Glutamatergic neuron (in vitro differentiated cells): ENCODE results near the gene RALGAPA2. TPM values are rescaled to one million over a fixed set of nuclear protein-coding genes. Genes with fewer than 3 reads are reported as not detected.

Source experiments
- DNase-seq: peaks from one replicate; pipeline ENCODE4 v3.0.0; 2022
- H3K27ac Mint-ChIP-seq: one replicate; pipeline ENCODE4 v1.8.0; 2020; ENCODE audit warnings: mild to moderate bottlenecking, mixed read lengths, inconsistent platforms; ENCODE audit not compliant: unreplicated experiment
- H3K27me3 Mint-ChIP-seq: one replicate; pipeline ENCODE4 v1.8.0; 2020; ENCODE audit warnings: mild to moderate bottlenecking, moderate library complexity, mixed read lengths, inconsistent platforms; ENCODE audit not compliant: unreplicated experiment
- H3K36me3 Mint-ChIP-seq: one replicate; pipeline ENCODE4 v1.8.0; 2020; ENCODE audit warnings: mild to moderate bottlenecking, mixed read lengths, inconsistent platforms; ENCODE audit not compliant: unreplicated experiment
- H3K4me1 Mint-ChIP-seq: one replicate; pipeline ENCODE4 v1.8.0; 2020; ENCODE audit warnings: mild to moderate bottlenecking, low read depth, mixed read lengths, inconsistent platforms; ENCODE audit not compliant: unreplicated experiment
- H3K4me3 Mint-ChIP-seq: one replicate; pipeline ENCODE4 v1.8.0; 2020; ENCODE audit warnings: mild to moderate bottlenecking, mixed read lengths, inconsistent platforms; ENCODE audit not compliant: unreplicated experiment
- H3K9me3 Mint-ChIP-seq: one replicate; pipeline ENCODE4 v1.8.0; 2020; ENCODE audit warnings: mild to moderate bottlenecking, moderate library complexity, mixed read lengths, inconsistent platforms; ENCODE audit not compliant: unreplicated experiment
- CTCF ChIP-seq: fragments of 200-600 bp; sonication (generic); IDR thresholded peaks from one replicate; pipeline ENCODE4 v1.5.0; 2021; ENCODE audit not compliant: partially characterized antibody, unreplicated experiment
- total RNA-seq: library from RNA; stranded (reverse); fragmentation: NEBNext Ultra II Directional; extraction: Animal tissue kit (Norgen Biotek cat#: 25700); gene quantifications from one replicate; pipeline ENCODE4 v1.2.1, GENCODE V29; 2021; ENCODE audit not compliant: unreplicated experiment

RALGAPA2 gene
- total RNA-seq, 1 donor from 2014 or later, result 60.9 TPM

- Mint-ChIP-seq H3K27me3 (peaks cover 2% of the 10 kb centered on the region), H3K9me3 (peaks cover 1% of the 10 kb centered on the region), H3K4me1 (peaks cover 50% of the 10 kb centered on the region), H3K27ac (no peak overlapping the region), H3K36me3 (no peaks in the 10 kb centered on the region), H3K4me3 (no peak overlapping the region)
- no peak for TF ChIP-seq CTCF
- DNase-seq, result no peak
These were observed 272.7 kb downstream of the RALGAPA2 start for GRCh38 chr20:20439602-20440190.

- TF ChIP-seq CTCF, result no peak
- H3K4me1 Mint-ChIP-seq, result peaks cover 44% of the 10 kb centered on the region
- H3K27me3 Mint-ChIP-seq, result peaks cover 2% of the 10 kb centered on the region
- no peak overlapping the region for H3K4me3 Mint-ChIP-seq
- H3K27ac Mint-ChIP-seq, result peak overlapping the region; percentile 69
- peaks cover 2% of the 10 kb centered on the region for H3K9me3 Mint-ChIP-seq
- H3K36me3 Mint-ChIP-seq, result peaks cover 5% of the 10 kb centered on the region
- DNase-seq, result no peak
These were observed 275.1 kb downstream of the RALGAPA2 start for GRCh38 chr20:20437314-20437713.

- no peak for TF ChIP-seq CTCF
- peaks cover 44% of the 10 kb centered on the region for H3K4me1 Mint-ChIP-seq
- peaks cover 2% of the 10 kb centered on the region for H3K27me3 Mint-ChIP-seq
- no peak overlapping the region for H3K27ac Mint-ChIP-seq
- H3K9me3 Mint-ChIP-seq, result peaks cover 2% of the 10 kb centered on the region
- peaks cover 5% of the 10 kb centered on the region for H3K36me3 Mint-ChIP-seq
- no peak overlapping the region for H3K4me3 Mint-ChIP-seq
- DNase-seq, result no peak
These were observed 275.8 kb downstream of the RALGAPA2 start for GRCh38 chr20:20436689-20437088.

GRCh38 chr20:20435453-20435852, 277.0 kb downstream of the RALGAPA2 start:
- Mint-ChIP-seq H3K9me3 (peaks cover 2% of the 10 kb centered on the region), H3K36me3 (peaks cover 5% of the 10 kb centered on the region), H3K4me3 (no peak overlapping the region), H3K27ac (peak overlapping the region; percentile 17), H3K27me3 (peaks cover 2% of the 10 kb centered on the region), H3K4me1 (peaks cover 32% of the 10 kb centered on the region)
- DNase-seq, result no peak
- TF ChIP-seq CTCF, result no peak

GRCh38 chr20:20432618-20433286, 279.7 kb downstream of the RALGAPA2 start:
- Mint-ChIP-seq H3K27me3 (peaks cover 2% of the 10 kb centered on the region), H3K4me3 (no peak overlapping the region), H3K27ac (no peak overlapping the region)

More at GRCh38 chr20:20432618-20433286, 279.7 kb downstream of the RALGAPA2 start:
- H3K4me1 Mint-ChIP-seq, result peaks cover 36% of the 10 kb centered on the region
- no peak for TF ChIP-seq CTCF
- peaks cover 5% of the 10 kb centered on the region for H3K36me3 Mint-ChIP-seq
- DNase-seq, result no peak
- H3K9me3 Mint-ChIP-seq, result peaks cover 2% of the 10 kb centered on the region
